HG02970 (cell line): ENCODE results near the gene UBC.
"Not testable (repeated sequence)": the region's sequence is repeated elsewhere in the genome, so short reads cannot be mapped to it uniquely, and the experiment has no call there.

Experiments
- ATAC-seq: cut with Tn5 transposase; IDR thresholded peaks from one replicate; pipeline ENCODE4 v1.9.1; 2021; ENCODE audit warnings: mild to moderate bottlenecking, moderate library complexity, moderate number of reproducible peaks; ENCODE audit not compliant: unreplicated experiment, low FRiP score

Gene UBC

DNA sequence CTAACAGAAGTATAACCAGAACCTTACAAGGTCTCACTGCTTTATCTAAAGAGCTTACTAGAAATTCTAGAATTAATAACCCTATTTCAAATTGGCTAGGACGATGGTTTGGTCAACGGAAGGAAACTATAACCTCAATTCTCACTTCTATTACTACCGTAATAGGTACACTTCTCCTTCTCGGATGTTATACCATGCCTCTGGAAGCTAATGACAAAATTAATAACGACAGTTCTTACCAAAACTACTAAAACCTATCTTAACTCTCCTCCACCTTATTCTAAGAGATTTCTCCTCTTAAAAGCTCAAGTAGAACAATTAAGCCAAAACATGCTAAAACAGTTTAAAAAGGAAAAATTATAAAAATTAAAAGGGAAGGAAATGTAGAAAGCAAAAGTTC lies 23.7 kb upstream of the UBC start:
- ATAC-seq: no peak

- not testable (repeated sequence) for ATAC-seq
Measured at GRCh38 chr12:124931528-124931927, 17.1 kb upstream of the UBC start.

GRCh38 chr12:124930586-124930985 lies 16.1 kb upstream of the UBC start:
- no peak for ATAC-seq

DNA sequence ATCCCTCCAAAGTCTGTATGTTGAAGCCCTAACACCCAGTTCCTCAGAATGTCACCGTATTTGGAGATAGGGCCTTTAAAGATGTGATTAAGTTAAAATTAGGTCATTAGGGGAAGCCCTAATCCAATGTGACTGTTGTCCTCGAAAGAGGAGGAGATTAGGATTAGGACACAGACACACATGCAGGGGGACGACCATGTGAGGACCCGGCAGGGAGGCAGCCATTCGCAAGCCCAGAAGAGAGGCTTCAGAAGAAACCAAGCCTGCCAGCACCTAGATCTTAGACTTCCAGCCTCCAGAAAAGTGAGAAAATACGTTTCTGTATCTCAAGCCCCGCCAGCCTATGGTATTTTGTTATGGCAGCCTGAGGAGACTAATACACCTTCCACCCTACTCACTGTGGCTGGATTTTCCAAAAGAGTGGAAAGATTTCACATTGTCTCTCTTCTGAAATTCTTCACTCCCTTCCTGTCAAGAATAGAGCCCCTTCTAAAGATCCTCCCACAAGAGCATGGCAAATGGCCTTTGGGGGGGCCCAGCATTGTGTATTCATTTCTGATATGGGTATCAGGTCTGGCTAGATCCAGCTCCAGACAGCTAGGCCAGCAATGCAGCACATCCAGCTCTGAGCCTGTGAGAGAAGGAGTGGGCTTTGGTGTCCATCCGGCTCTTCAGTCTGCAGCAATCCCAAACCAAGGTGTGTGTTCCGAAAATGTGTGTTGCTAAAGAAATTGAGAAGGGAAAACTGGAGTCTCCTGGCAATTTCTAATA lies 15.4 kb upstream of the UBC start:
- no peak for ATAC-seq

DNA sequence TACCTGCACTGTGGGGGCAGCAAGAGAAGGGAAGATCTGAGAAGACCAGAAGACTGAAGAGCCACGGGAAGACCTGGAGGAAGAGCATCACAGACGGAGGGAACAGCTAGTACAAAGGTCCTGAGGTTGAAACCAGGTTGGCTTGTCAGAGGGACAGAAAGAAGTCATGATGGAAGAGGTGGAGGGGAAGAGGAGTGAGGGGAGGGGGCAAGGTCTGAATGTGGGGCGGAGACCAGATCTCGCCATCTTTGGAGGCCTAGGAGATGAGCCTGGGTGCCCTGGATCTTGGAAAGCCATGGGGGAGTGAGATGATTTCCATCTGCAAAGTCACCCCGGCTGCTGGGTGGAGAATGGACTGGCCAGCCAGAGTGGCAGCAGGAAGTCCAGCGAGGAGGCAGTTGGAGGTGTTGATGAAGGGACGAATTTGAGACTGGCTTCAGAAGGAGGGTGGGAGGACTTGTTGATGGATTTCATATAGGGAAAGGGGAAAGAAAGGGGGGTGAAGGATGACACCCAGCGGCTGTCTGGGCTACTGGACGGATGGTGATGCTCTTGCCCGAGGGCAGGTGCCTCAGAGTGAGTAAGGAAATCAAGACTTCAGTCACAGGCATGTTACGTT lies 14.6 kb upstream of the UBC start:
- no peak for ATAC-seq

- ATAC-seq: peak; percentile 17
Measured at GRCh38 chr12:124928095-124928911, 13.9 kb upstream of the UBC start.

- ATAC-seq: peak; percentile 84
Measured at GRCh38 chr12:124927201-124928094, 13.0 kb upstream of the UBC start.

GRCh38 chr12:124925782-124926181 lies 11.3 kb upstream of the UBC start:
- not testable (repeated sequence) for ATAC-seq

- ATAC-seq: no peak
Measured at GRCh38 chr12:124925117-124925516, 10.7 kb upstream of the UBC start.

DNA sequence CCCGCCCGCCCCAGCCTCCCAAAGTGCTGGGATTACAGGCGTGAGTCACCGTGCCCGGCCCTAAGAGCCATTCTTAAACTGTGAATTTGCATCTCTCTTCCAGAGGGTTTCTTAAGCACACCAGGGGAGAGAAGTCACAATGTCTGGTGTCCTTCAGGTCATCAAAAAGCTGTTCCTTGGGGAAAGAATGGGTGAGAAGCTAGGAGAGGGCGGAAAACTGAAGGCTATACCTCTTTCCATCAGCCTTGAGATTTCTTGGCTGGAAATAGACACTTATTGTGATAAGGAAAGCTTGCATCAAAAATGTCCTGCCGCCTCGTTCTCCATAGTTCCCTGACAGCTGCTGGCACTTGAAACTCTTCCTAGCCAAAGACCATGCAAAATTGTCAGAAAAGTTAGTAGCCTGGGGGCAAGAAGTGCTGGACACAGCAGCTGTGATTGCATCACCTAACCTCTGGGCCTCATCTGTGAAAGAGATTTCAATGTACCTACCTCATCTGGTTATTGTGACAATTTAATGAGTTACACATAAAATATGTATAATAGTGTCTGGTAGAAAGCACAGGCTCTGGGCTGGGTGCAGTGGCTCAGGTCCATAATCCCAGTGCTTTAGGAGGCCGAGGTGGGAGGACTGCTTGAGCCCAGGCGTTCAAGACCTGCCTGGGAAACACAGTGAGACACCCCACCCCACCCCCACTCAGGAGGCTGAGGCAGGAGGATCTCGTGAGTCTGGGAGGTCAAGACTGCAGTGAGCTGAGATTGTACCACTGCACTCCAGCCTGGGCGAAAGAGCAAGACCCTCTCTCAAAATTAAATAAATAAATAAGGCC lies 9.7 kb upstream of the UBC start:
- no peak for ATAC-seq

DNA sequence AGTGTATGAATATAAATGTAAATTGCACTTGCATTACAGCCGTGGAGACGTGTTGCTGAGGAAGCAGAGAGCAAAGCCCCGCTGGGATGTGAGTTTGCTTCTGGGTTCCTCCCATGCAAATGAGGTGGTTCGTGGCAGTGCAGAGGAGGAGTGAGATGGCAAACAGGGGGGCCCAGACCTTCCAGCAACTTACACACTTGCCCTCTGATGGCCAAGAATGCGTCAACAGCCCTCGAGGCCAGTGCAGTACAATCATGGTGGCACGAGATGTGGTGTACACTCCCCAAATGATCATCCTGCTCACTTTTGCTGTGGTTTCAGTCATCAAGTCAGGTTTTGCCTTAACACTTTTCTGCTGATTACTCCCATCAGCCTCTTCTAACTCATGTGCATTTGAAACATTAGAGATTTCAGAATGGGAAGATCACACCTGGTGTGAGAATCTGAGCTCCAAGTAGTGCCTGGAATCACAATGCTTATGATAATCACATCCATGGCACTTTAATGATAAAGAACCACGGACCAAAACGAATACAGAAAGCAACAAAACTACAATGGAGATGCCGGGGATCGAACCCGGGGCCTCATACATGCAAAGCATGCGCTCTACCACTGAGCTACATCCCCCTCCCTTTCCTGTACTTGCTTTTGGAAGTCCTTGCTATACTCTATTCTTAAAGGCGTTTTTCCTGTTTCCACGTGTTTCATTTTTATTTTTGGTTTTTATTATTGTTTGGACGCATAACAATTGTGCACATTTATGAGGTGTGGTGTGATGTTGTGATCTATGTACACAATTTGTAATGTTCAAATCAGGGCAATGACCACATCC lies 7.0 kb upstream of the UBC start:
- peak; percentile 33 for ATAC-seq

DNA sequence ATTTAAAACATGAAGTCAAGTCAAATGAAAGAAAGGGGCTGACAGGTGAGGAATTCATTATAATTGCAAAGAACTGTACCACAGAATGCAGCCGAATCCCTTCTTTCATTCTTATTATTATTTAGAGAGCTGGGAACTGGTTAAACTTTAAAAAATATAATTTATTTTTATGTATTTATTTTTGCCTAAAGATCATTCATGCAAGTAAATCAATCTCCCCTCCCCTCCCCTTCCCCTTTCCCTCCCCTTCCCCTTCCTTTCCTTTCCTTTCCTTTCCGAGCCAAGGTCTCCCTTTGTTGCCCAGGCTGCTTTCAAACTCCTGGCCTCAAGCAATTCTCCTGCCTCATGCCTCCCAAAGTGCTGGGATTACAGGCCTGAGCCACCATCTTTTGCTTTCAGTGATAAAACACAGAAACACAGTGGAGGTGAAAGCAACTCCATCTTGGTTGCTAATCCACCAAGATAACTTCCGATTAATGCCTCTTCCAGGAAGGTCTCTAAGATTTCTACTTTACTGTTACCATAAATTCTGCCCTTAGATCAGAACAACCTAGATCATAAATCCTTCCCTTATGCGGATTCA lies 6.0 kb upstream of the UBC start:
- ATAC-seq: no peak

DNA sequence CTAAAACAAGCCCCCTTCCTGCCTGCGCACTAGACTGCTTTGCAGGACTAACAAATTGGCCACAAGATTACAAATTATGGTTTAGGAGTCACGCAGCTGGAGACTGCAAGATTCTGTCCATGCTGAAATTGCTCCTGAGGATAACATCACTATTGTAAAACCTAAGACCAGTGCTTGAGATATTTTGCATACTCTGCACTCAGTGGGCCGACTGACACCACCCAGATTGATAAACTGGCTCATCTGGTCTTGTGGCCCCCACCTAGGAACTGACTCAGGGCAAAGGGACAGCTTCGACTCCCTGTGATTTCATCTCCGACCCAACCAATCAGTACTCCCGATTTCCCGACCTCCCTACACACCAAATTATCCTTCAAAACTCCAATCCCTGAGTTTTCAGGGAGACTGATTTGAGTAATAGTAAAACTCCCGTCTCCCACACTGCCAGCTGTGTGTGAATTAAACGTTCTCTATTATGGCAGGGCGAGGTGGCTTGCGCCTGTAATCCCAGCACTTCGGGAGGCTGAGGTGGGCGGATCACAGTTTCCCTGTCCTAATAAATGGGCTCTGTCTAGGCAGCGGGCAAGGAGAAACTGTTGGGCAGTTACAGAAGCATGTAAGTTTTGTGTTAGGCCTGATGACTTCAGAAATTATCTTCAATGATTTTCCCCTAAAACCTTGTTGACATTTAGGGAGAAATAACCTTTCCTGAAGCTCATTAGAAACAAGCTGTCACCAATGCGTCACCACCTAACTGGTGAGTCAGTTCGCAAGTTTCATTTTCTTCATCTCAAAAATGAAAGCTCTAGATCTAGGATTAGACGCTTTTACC lies 5.3 kb upstream of the UBC start:
- ATAC-seq: no peak

- not testable (repeated sequence) for ATAC-seq
Measured at GRCh38 chr12:124918622-124918988, 4.2 kb upstream of the UBC start.

DNA sequence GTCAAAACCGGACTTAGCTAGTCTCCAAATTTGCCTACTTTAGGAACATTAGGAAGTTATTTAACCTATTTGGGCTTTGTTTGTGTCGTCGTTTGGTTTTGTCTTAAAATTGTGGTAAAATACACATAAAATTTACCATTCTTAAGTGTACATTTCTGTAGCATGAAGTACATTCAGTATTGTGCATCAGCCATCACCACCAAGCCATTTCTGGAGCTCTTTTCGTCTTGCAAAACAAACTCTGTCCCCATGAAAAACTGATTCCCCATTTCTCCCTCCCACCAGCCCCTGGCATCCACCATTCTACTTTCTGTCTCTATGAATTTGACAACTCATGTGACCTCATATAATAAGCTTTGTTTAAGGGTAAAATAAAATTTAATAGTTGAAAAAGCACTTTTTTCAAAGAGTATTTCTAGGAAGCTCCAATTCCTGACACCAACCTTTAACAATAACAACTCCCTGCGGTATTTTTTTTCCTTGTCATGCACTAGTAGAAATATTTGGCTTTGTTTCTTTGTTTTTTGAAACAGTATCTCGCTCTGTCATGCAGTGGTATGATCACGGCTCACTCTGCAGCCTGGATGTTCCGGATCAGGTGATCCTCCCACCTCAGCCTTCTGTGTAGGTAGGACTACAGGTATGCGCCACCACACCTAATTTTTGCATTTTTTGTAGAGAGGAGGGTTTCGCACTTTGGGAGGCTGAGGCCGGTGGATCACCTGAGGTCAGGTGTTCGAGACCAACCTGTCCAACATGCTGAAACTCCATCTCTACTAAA lies 3.6 kb upstream of the UBC start:
- no peak for ATAC-seq

GRCh38 chr12:124917135-124917840 lies 2.8 kb upstream of the UBC start:
- peak; percentile 32 for ATAC-seq
